COLO829 (cell line): Measurements from ENCODE around the gene EBF4.
A peak's percentile ranks its signal among the peaks of the same experiment; 100 is the strongest.
"Not testable (repeated sequence)": the region's sequence is repeated elsewhere in the genome, so short reads cannot be mapped to it uniquely, and the experiment has no call there.

Experiments
- DNase-seq: peaks from one replicate; pipeline ENCODE4 v3.0.0; 2012; ENCODE audit warnings: low spot score

The EBF4 gene

GRCh38 chr20:2673453-2673852, 19.1 kb upstream of the EBF4 start:
- no peak for DNase-seq

DNA sequence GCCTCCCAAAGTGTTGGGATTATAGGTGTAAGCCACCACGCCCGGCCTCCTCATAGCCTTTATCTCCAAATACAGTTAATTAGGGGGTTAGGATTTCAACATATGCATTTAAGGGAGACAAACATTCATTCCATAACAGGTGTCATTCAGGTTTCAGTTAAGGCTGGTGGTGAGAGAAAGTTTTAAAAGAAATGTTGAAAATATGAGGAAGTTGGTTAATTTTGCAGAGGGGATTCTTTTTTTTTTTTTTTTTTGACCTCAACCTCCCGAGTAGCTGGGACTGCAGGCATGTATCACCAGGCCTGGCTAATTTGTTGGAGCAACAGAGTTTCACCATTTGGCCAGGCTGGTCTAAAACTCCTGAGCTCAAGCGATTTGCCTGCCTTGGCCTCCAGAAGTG, 12.5 kb upstream of the EBF4 start:
- DNase-seq, result no peak

DNA sequence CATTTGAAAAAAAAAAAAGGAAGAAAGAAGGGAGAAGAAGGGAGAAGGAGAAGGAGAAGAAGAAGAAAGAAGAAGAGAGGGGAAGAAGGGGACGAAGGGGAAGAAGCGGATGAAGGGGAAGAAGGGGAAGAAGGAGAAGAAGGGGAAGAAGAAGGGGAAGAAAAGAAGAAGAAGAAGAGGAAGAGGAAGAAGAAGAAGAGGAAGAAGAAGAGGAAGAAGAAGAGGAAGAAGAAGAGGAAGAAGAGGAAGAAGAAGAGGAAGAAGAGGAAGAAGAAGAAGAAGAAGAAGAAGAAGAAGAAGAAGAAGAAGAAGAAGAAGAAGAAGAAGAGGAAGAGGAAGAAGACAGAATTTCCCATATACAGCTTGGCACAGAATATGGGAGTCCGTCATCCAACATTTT, 10.5 kb upstream of the EBF4 start:
- DNase-seq, result not testable (repeated sequence)

DNA sequence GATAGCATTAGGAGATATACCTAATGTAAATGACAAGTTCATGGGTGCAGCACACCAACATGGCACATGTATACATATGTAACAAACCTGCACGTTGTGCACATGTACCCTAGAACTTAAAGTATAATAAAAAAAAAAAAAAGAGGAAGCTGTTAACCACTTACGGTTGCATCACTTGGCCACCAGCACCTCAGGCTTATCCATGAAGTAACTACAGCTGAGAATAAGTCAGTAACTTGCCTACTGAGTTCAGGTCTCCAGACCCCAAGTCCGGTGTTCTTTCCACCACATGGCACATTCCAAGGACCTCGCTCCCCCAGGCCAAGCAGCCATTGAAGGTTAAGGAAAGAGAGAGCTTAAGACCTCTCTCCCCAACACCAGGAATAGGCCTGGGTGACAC, 7.8 kb upstream of the EBF4 start:
- not testable (repeated sequence) for DNase-seq

- no peak for DNase-seq
Observed at GRCh38 chr20:2687514-2687913, 5.1 kb upstream of the EBF4 start.

- DNase-seq, result peak; percentile 77
Observed at GRCh38 chr20:2688041-2688591, 4.5 kb upstream of the EBF4 start.

DNA sequence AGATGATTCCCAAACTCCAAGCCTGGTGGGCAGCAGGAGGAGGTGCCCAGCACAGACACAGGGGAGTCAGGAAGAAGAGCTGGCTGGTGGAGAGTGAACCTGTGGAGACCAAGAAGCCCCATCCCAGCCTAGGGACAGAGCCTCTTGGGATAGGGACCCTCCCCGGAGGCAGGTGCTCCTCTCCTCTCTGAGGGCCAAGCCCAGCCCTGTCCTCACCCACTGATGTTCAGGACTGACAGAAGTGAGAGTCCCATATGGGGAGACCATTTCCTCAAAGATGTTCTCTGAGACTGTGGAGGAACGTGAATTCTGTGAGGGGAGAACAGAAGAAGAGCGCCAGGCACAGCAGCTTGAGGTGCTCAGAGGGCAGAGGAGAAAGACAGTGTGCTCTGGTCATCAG, 2.4 kb upstream of the EBF4 start:
- DNase-seq, result no peak

- no peak for DNase-seq
Observed at GRCh38 chr20:2690718-2691117, 1.9 kb upstream of the EBF4 start.

DNA sequence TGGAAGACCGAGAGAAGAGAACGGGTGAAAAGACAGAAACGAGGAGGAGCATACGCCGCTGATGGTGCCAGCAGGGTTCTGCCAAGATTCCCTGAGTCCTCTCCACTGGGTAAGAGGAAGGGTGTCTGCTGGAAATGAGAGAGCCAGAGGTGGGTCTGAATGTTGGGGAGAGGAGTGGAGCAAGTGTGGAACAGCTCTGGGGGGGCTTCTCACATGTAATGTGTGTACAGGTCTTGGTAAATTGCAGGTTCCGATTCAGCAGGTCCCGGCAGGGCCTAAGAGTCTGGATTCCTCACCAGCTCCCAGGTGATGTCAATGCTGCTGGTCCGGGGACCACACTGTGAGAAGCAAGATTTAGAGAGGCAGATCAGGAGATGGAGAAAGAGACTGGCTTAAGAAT, 1.5 kb upstream of the EBF4 start:
- DNase-seq, result no peak

DNA sequence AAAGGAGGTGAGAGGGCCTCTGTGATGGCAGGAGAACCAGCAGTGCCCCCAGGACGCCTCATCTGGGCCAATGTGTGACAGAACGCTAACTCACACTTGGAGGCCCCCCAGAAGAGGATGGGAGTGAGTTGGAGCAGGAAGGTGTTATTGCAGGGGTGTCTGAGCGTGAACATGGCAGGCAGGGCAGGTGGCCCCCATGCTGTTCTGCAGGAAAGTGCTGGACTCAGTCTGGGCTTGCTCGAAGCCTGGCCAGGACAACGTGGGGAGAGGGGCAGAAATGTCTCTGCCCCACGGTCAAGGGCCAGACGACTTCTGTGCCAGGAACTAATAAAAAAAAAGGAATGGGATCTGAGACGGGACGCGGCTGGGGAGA, 931 bp upstream of the EBF4 start:
- DNase-seq, result no peak

- no peak for DNase-seq
Observed at GRCh38 chr20:2692886-2693285, 306 bp downstream of the EBF4 start.

DNA sequence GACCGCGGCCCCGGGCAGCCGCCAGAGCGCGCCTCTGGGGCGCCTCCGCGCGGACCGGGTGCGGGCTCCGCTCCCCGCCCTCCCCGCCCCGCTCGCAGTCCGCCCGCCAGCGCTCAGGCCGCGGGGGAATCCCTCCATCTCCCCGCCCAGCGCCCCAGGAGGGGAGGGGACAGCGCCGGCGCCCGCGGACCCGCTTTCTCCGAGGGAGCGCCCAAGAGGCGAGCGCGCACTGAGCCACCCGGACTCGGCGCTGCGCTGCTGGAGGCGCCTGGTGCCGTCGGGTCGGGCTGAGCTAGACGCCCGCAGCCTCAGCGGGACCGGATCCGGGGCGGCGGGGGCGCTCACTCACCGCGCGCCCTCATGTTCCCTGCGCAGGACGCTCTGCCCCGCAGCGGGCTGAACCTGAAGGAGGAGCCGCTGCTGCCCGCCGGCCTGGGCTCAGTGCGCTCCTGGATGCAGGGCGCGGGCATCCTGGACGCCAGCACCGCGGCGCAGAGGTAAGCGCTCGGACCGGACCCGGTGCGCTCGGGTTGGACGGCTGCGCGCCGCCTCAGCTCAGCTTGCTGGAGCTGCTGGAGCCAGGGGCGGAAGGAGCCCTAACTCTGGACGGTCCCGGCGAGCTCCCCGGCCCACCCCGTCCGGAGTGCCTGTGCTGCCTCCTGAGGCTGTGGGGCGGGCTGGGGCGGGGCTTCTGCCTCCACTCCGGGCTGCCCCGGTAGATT, 867 bp downstream of the EBF4 start:
- no peak for DNase-seq

- no peak for DNase-seq
Observed at GRCh38 chr20:2694008-2694471, 1.5 kb downstream of the EBF4 start.

DNA sequence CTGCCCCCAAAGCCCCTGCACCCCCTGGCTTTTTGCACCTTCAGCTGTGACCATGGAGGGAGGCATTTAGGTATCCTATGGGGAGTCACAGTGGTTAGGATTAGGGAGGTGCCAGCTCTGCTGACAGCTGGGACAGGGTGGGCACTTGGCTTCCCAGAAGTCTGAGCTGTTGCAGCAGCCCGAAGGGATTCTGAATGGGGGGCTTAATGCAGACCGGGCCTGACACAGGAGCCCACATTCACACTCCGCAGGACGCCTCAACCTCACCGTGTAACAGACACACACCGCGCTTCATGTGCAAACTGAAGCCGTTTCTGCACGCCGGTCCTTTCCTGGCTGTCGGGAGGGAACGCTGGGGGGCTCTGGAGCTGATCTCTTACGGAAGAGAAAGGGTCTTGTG, 1.9 kb downstream of the EBF4 start:
- DNase-seq, result no peak

- no peak for DNase-seq
Observed at GRCh38 chr20:2695206-2695983, 2.8 kb downstream of the EBF4 start.

GRCh38 chr20:2695984-2696525, 3.5 kb downstream of the EBF4 start:
- not testable (repeated sequence) for DNase-seq

DNA sequence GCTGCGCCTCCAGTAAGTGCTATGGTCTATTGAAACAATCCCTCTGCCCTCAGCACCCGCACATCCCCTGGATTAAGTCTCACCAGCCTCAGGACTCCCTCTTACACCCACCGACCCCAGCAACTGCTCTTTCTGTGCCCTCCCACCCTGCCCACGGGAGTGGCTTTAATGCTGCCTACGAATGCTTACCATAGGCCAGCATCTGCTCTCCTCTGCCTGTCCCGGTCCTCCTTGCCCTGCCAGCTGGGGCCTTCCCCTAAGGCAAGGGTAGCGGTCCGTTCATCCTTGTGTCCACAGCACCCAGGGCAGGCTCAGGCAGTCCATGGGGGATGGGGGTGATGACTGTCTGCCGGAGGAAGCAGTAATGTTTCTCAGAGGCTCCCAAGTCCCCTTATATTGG, 4.1 kb downstream of the EBF4 start:
- DNase-seq, result no peak

DNA sequence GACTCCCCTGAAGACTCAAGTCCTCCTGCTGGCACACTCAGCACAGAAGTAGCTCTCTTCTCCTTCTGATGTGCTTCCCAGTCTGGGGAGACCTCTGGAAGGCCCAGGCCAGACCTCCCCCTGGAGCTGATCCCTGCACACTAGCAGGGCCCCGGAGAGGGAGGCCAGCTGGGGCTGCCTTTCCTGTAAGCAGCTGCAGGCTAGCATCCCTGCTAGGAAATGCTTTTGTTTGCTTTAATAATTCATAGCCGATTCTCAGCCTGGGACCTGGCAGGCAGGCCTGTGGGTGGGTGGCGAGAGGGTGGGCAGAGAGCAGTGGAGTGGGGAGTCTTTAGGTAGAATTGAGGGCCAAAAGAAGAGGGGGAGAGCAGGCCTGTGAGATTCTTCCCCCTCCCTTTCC, 5.2 kb downstream of the EBF4 start:
- no peak for DNase-seq

GRCh38 chr20:2698186-2698817, 5.7 kb downstream of the EBF4 start:
- no peak for DNase-seq

GRCh38 chr20:2698912-2699311, 6.3 kb downstream of the EBF4 start:
- no peak for DNase-seq

GRCh38 chr20:2699775-2700413, 7.3 kb downstream of the EBF4 start:
- no peak for DNase-seq
